ENCODE data around the gene ADAM22. TPM values are rescaled to one million over a fixed set of nuclear protein-coding genes. Genes with fewer than 3 reads are reported as not detected.

ADAM22 gene
- total and polyA plus RNA-seq, 2 donors (not counting 1 experiment from before 2014, with no cell fraction given): 0.30 to 1.8 TPM

DNA sequence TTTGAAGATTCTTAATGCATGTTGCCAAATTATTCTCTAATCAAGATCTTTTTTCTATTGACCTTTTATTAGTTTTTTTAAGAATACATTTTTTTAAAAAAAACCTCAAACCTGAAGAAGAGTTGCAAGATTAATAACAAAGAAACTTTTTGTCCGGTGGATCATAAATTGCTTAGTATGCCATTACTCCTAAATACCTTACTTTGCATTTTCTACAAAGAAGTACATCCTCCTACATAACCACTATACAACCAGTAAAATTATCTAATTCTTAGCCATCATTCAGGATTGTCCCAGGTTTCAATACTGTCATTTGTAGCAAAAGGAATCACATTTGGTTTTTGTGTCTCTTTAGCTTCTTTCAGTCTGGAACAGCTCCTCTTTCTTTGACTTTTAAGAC is 207.9 kb downstream of the ADAM22 start:
- no peak for TF ChIP-seq EZH2 (IDR thresholded peaks at IDR 0.05; ENCODE audit: borderline replicate concordance, insufficient read depth, low read depth, low read length, poor library complexity, severe bottlenecking)
- TF ChIP-seq, protein P1, sequence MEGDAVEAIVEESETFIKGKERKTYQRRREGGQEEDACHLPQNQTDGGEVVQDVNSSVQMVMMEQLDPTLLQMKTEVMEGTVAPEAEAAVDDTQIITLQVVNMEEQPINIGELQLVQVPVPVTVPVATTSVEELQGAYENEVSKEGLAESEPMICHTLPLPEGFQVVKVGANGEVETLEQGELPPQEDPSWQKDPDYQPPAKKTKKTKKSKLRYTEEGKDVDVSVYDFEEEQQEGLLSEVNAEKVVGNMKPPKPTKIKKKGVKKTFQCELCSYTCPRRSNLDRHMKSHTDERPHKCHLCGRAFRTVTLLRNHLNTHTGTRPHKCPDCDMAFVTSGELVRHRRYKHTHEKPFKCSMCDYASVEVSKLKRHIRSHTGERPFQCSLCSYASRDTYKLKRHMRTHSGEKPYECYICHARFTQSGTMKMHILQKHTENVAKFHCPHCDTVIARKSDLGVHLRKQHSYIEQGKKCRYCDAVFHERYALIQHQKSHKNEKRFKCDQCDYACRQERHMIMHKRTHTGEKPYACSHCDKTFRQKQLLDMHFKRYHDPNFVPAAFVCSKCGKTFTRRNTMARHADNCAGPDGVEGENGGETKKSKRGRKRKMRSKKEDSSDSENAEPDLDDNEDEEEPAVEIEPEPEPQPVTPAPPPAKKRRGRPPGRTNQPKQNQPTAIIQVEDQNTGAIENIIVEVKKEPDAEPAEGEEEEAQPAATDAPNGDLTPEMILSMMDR (IDR thresholded peaks at IDR 0.05): no peak
- H3K9me3 Mint-ChIP-seq (ENCODE audit: insufficient read depth): no peaks in the 10 kb centered on the region
- H3K9me3 ChIP-seq (ENCODE audit: control extremely low read depth in 1 of 3, control insufficient read depth in 2 of 3, insufficient read depth in 1 of 3, low read length in 2 of 3): no peaks in the 10 kb centered on the region
- no peaks in the 10 kb centered on the region for H3K79me2 ChIP-seq (ENCODE audit: control insufficient read depth, insufficient read depth, low read length)
- no peaks in the 10 kb centered on the region for H3K4me1 ChIP-seq (ENCODE audit: control insufficient read depth in 2 of 2, insufficient read depth in 2 of 2, low read length in 2 of 2)
- H2AFZ ChIP-seq (ENCODE audit: insufficient read depth, low read depth, low read length, poor library complexity, severe bottlenecking): no peak overlapping the region
- no peaks in the 10 kb centered on the region for H3K36me3 ChIP-seq (replicated peaks in 1 of 2; ENCODE audit: control extremely low read depth in 1 of 2, control insufficient read depth in 1 of 2, extremely low read depth in 1 of 2, insufficient read depth in 2 of 2, low read length in 1 of 2)
- peaks cover 5% of the 10 kb centered on the region for H3K27me3 Mint-ChIP-seq
- POLR2A ChIA-PET: no interaction called here
- no peak overlapping the region for H3K27ac Mint-ChIP-seq
- H3K4me2 ChIP-seq (replicated peaks; ENCODE audit: low read depth, low read length, poor library complexity, severe bottlenecking): no peak overlapping the region
- H3K27me3 ChIP-seq (replicated peaks in 1 of 4; ENCODE audit: control extremely low read depth in 1 of 4, control insufficient read depth in 3 of 4, insufficient read depth in 4 of 4, low read length in 3 of 4): no peaks in the 10 kb centered on the region
- WGBS (ENCODE audit: insufficient coverage): 83% methylated on average over 1 of the region's 1 CpG
- H3K27ac ChIP-seq (ENCODE audit: low read length in 2 of 2): no peak overlapping the region
- no peak overlapping the region for H3K4me3 ChIP-seq (ENCODE audit: control extremely low read depth in 1 of 5, extremely low read depth in 1 of 5, insufficient read depth in 1 of 5, low read depth in 2 of 5, low read length in 4 of 5)
- ATAC-seq (ENCODE audit: low read depth) (no peak), DNase-seq (no peak)
- H3K9ac ChIP-seq (ENCODE audit: low read length): no peak overlapping the region
- no peaks in the 10 kb centered on the region for H3K4me1 Mint-ChIP-seq
- H4K20me1 ChIP-seq (ENCODE audit: control insufficient read depth, insufficient read depth, low read length, poor library complexity, severe bottlenecking): no peaks in the 10 kb centered on the region
- H3K4me3 Mint-ChIP-seq: no peak overlapping the region
- intact Hi-C loops (cut with micrococcal nuclease): no loop called here
- CTCF ChIA-PET: no interaction called here

DNA sequence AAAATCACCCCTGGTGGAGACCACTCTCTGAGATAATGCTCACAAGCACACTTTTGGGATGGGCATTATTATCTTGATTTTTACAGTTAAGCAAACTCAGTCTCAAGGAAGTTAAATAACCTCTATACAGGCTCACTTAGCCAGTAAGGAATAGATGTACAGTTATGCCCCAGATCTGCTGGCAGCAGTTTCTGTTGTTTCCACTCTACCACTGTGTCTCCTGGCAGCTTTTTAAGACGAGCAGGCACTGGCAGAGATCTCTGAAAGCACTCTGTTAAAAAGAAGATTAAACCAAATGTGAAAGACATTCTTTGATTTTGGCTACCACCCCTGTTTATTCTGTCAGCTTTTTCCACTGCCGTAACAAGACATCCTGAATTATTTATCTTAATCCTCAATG is 212.6 kb downstream of the ADAM22 start:
- Histone ChIP-seq H4K20me1 (ENCODE audit: control insufficient read depth, insufficient read depth, low read length, poor library complexity, severe bottlenecking) (no peaks in the 10 kb centered on the region), H3K4me1 (ENCODE audit: control insufficient read depth in 2 of 2, insufficient read depth in 2 of 2, low read length in 2 of 2) (no peaks in the 10 kb centered on the region), H2AFZ (ENCODE audit: insufficient read depth, low read depth, low read length, poor library complexity, severe bottlenecking) (no peak overlapping the region), H3K4me2 (replicated peaks; ENCODE audit: low read depth, low read length, poor library complexity, severe bottlenecking) (no peak overlapping the region), H3K27ac (ENCODE audit: low read length in 2 of 2) (no peak overlapping the region), H3K9me3 (ENCODE audit: control extremely low read depth in 1 of 3, control insufficient read depth in 2 of 3, insufficient read depth in 1 of 3, low read length in 2 of 3) (no peaks in the 10 kb centered on the region), H3K27me3 (replicated peaks in 1 of 4; ENCODE audit: control extremely low read depth in 1 of 4, control insufficient read depth in 3 of 4, insufficient read depth in 4 of 4, low read length in 3 of 4) (no peaks in the 10 kb centered on the region), H3K4me3 (ENCODE audit: control extremely low read depth in 1 of 5, extremely low read depth in 1 of 5, insufficient read depth in 1 of 5, low read depth in 2 of 5, low read length in 4 of 5) (no peak overlapping the region), H3K9ac (ENCODE audit: low read length) (no peak overlapping the region), H3K79me2 (ENCODE audit: control insufficient read depth, insufficient read depth, low read length) (no peaks in the 10 kb centered on the region), H3K36me3 (replicated peaks in 1 of 2; ENCODE audit: control extremely low read depth in 1 of 2, control insufficient read depth in 1 of 2, extremely low read depth in 1 of 2, insufficient read depth in 2 of 2, low read length in 1 of 2) (no peaks in the 10 kb centered on the region)
- 100% methylated on average over 1 of the region's 2 CpGs for WGBS (ENCODE audit: insufficient coverage)
- TF ChIP-seq, protein P1 (IDR thresholded peaks at IDR 0.05): no peak
- no peak for TF ChIP-seq EZH2 (IDR thresholded peaks at IDR 0.05; ENCODE audit: borderline replicate concordance, insufficient read depth, low read depth, low read length, poor library complexity, severe bottlenecking)
- Mint-ChIP-seq H3K4me1 (no peaks in the 10 kb centered on the region), H3K9me3 (ENCODE audit: insufficient read depth) (no peaks in the 10 kb centered on the region), H3K27me3 (no peaks in the 10 kb centered on the region), H3K27ac (no peak overlapping the region), H3K4me3 (no peak overlapping the region)
- DNase-seq (no peak), ATAC-seq (ENCODE audit: low read depth) (no peak)
- ChIA-PET CTCF (no interaction called here), POLR2A (no interaction called here)
- intact Hi-C loops (cut with micrococcal nuclease): no loop called here
